ENCODE measurements around the gene JADE3. TPM values are rescaled to one million over a fixed set of nuclear protein-coding genes. Genes with fewer than 3 reads are reported as not detected.
A peak's percentile ranks its signal among the peaks of the same experiment; 100 is the strongest.
"Not testable (repeated sequence)": the region's sequence is repeated elsewhere in the genome, so short reads cannot be mapped to it uniquely, and the experiment has no call there.

JADE3 gene
- total RNA-seq, 1 donor from 2014 or later = 12.4 TPM

GRCh38 chrX:46953137-46953527 is 40.9 kb downstream of the JADE3 start:
- H3K79me2 ChIP-seq (ENCODE audit: insufficient read depth, low read length) = no peaks in the 10 kb centered on the region
- Mint-ChIP-seq H3K9me3 (ENCODE audit: unreplicated experiment) (no peaks in the 10 kb centered on the region), H3K36me3 (ENCODE audit: low read depth, unreplicated experiment) (no peaks in the 10 kb centered on the region), H3K4me1 (ENCODE audit: low read depth, unreplicated experiment) (peaks cover 13% of the 10 kb centered on the region), H3K4me3 (ENCODE audit: unreplicated experiment) (no peak overlapping the region), H3K27me3 (ENCODE audit: low read depth, unreplicated experiment) (no peaks in the 10 kb centered on the region), H3K27ac (ENCODE audit: unreplicated experiment) (no peak overlapping the region)
- peak; percentile 17 for FAIRE-seq
- H3K27ac ChIP-seq (ENCODE audit: low read depth, low read length) = no peak overlapping the region
- no peaks in the 10 kb centered on the region for H3K4me1 ChIP-seq (ENCODE audit: insufficient read depth, low read length)
- H3K9ac ChIP-seq (ENCODE audit: low read length) = no peak overlapping the region
- no peak overlapping the region for H3K4me2 ChIP-seq (ENCODE audit: low read length)
- H3K27me3 ChIP-seq (ENCODE audit: insufficient read depth, low read length) = no peaks in the 10 kb centered on the region
- H3K36me3 ChIP-seq (ENCODE audit: insufficient read depth, low read length) = no peaks in the 10 kb centered on the region
- no peaks in the 10 kb centered on the region for H3K9me3 ChIP-seq (ENCODE audit: insufficient read depth, low read depth, low read length)
- DNase-seq (ENCODE audit: low read depth) = no peak
- H3K4me3 ChIP-seq (ENCODE audit: insufficient read depth, low read depth, low read length) = no peak overlapping the region
- no peak for TF ChIP-seq EZH2 (IDR thresholded peaks at IDR 0.05; ENCODE audit: insufficient read depth, low read length)
- TF ChIP-seq CTCF (IDR thresholded peaks at IDR 0.05; ENCODE audit: insufficient read depth, low read depth, low read length) = no peak
- H4K20me1 ChIP-seq (ENCODE audit: insufficient read depth, low read length) = peaks cover 5% of the 10 kb centered on the region
- H2AFZ ChIP-seq (ENCODE audit: low read depth, low read length) = no peak overlapping the region

- Mint-ChIP-seq H3K36me3 (ENCODE audit: low read depth, unreplicated experiment) (no peaks in the 10 kb centered on the region), H3K4me3 (ENCODE audit: unreplicated experiment) (peak overlapping the region; percentile 54), H3K4me1 (ENCODE audit: low read depth, unreplicated experiment) (peaks cover 13% of the 10 kb centered on the region), H3K9me3 (ENCODE audit: unreplicated experiment) (no peaks in the 10 kb centered on the region), H3K27ac (ENCODE audit: unreplicated experiment) (peak overlapping the region; percentile 18), H3K27me3 (ENCODE audit: low read depth, unreplicated experiment) (no peaks in the 10 kb centered on the region)
- no peak for FAIRE-seq
- no peaks in the 10 kb centered on the region for H3K27me3 ChIP-seq (ENCODE audit: insufficient read depth, low read length)
- H3K4me1 ChIP-seq (ENCODE audit: insufficient read depth, low read length) = no peaks in the 10 kb centered on the region
- no peak overlapping the region for H3K4me2 ChIP-seq (ENCODE audit: low read length)
- no peak overlapping the region for H3K4me3 ChIP-seq (ENCODE audit: insufficient read depth, low read depth, low read length)
- TF ChIP-seq EZH2 (IDR thresholded peaks at IDR 0.05; ENCODE audit: insufficient read depth, low read length) = no peak
- TF ChIP-seq CTCF (IDR thresholded peaks at IDR 0.05; ENCODE audit: insufficient read depth, low read depth, low read length) = no peak
- H3K9me3 ChIP-seq (ENCODE audit: insufficient read depth, low read depth, low read length) = no peaks in the 10 kb centered on the region
- H3K9ac ChIP-seq (ENCODE audit: low read length) = no peak overlapping the region
- H4K20me1 ChIP-seq (ENCODE audit: insufficient read depth, low read length) = peaks cover 5% of the 10 kb centered on the region
- H3K27ac ChIP-seq (ENCODE audit: low read depth, low read length) = no peak overlapping the region
- no peaks in the 10 kb centered on the region for H3K36me3 ChIP-seq (ENCODE audit: insufficient read depth, low read length)
- no peak for DNase-seq (ENCODE audit: low read depth)
- no peak overlapping the region for H2AFZ ChIP-seq (ENCODE audit: low read depth, low read length)
- H3K79me2 ChIP-seq (ENCODE audit: insufficient read depth, low read length) = no peaks in the 10 kb centered on the region
Measured at GRCh38 chrX:46953597-46953996, 41.4 kb downstream of the JADE3 start.

GRCh38 chrX:46954716-46955115 is 42.5 kb downstream of the JADE3 start:
- Histone ChIP-seq H3K4me2 (ENCODE audit: low read length) (no peak overlapping the region), H3K27ac (ENCODE audit: low read depth, low read length) (no peak overlapping the region), H3K36me3 (ENCODE audit: insufficient read depth, low read length) (no peaks in the 10 kb centered on the region), H3K27me3 (ENCODE audit: insufficient read depth, low read length) (no peaks in the 10 kb centered on the region), H3K9me3 (ENCODE audit: insufficient read depth, low read depth, low read length) (no peaks in the 10 kb centered on the region), H3K9ac (ENCODE audit: low read length) (no peak overlapping the region), H3K4me1 (ENCODE audit: insufficient read depth, low read length) (no peaks in the 10 kb centered on the region), H4K20me1 (ENCODE audit: insufficient read depth, low read length) (peaks cover 11% of the 10 kb centered on the region), H3K4me3 (ENCODE audit: insufficient read depth, low read depth, low read length) (no peak overlapping the region), H2AFZ (ENCODE audit: low read depth, low read length) (no peak overlapping the region), H3K79me2 (ENCODE audit: insufficient read depth, low read length) (peaks cover under 1% of the 10 kb centered on the region)
- FAIRE-seq (no peak), DNase-seq (ENCODE audit: low read depth) (no peak)
- Mint-ChIP-seq H3K27ac (ENCODE audit: unreplicated experiment) (no peak overlapping the region), H3K9me3 (ENCODE audit: unreplicated experiment) (no peaks in the 10 kb centered on the region), H3K36me3 (ENCODE audit: low read depth, unreplicated experiment) (no peaks in the 10 kb centered on the region), H3K4me1 (ENCODE audit: low read depth, unreplicated experiment) (peaks cover 13% of the 10 kb centered on the region), H3K27me3 (ENCODE audit: low read depth, unreplicated experiment) (no peaks in the 10 kb centered on the region), H3K4me3 (ENCODE audit: unreplicated experiment) (no peak overlapping the region)
- TF ChIP-seq EZH2 (IDR thresholded peaks at IDR 0.05; ENCODE audit: insufficient read depth, low read length) (no peak), CTCF (IDR thresholded peaks at IDR 0.05; ENCODE audit: insufficient read depth, low read depth, low read length) (no peak)

GRCh38 chrX:46956589-46956988 is 44.4 kb downstream of the JADE3 start:
- not testable (repeated sequence) for FAIRE-seq; H3K9ac ChIP-seq (ENCODE audit: low read length); H3K27ac Mint-ChIP-seq (ENCODE audit: unreplicated experiment); H3K9me3 Mint-ChIP-seq (ENCODE audit: unreplicated experiment); H3K27me3 ChIP-seq (ENCODE audit: insufficient read depth, low read length); H3K9me3 ChIP-seq (ENCODE audit: insufficient read depth, low read depth, low read length); H3K27me3 Mint-ChIP-seq (ENCODE audit: low read depth, unreplicated experiment); H2AFZ ChIP-seq (ENCODE audit: low read depth, low read length); H3K4me2 ChIP-seq (ENCODE audit: low read length); H3K79me2 ChIP-seq (ENCODE audit: insufficient read depth, low read length); DNase-seq (ENCODE audit: low read depth); H3K4me3 Mint-ChIP-seq (ENCODE audit: unreplicated experiment); H3K4me1 ChIP-seq (ENCODE audit: insufficient read depth, low read length); H3K27ac ChIP-seq (ENCODE audit: low read depth, low read length); H3K4me3 ChIP-seq (ENCODE audit: insufficient read depth, low read depth, low read length); H3K36me3 Mint-ChIP-seq (ENCODE audit: low read depth, unreplicated experiment); H3K36me3 ChIP-seq (ENCODE audit: insufficient read depth, low read length)
- H4K20me1 ChIP-seq (ENCODE audit: insufficient read depth, low read length) = peaks cover 11% of the 10 kb centered on the region
- H3K4me1 Mint-ChIP-seq (ENCODE audit: low read depth, unreplicated experiment) = peaks cover 13% of the 10 kb centered on the region

All from astrocyte (in vitro differentiated cells and primary cell).